Activated T-cell treated with anti-CD3 and anti-CD28 coated beads, Interleukin-2, amount 50 U/mL, for 24 hours (primary cell): Measurements from ENCODE around the gene CPT1B.
A peak's percentile ranks its signal among the peaks of the same experiment; 100 is the strongest.
"Not testable (repeated sequence)": the region's sequence is repeated elsewhere in the genome, so short reads cannot be mapped to it uniquely, and the experiment has no call there.

ENCODE experiments used
- DNase-seq: peaks from one replicate; pipeline ENCODE4 v3.0.0-alpha.2; 2020
- H3K27ac Mint-ChIP-seq: 2 replicates; pipeline ENCODE4 v1.8.0; 2020; ENCODE audit warnings: mild to moderate bottlenecking, mixed read lengths
- H3K27me3 Mint-ChIP-seq: 2 replicates; pipeline ENCODE4 v1.8.0; 2020; ENCODE audit warnings: mixed read lengths
- H3K36me3 Mint-ChIP-seq: 2 replicates; pipeline ENCODE4 v1.8.0; 2020; ENCODE audit warnings: low read depth, mixed read lengths
- H3K4me1 Mint-ChIP-seq: 2 replicates; pipeline ENCODE4 v1.8.0; 2020; ENCODE audit warnings: low read depth, mixed read lengths
- H3K4me3 Mint-ChIP-seq: 2 replicates; pipeline ENCODE4 v1.8.0; 2020; ENCODE audit warnings: mild to moderate bottlenecking, moderate library complexity, mixed read lengths
- H3K9me3 Mint-ChIP-seq: 2 replicates; pipeline ENCODE4 v1.8.0; 2020; ENCODE audit warnings: mixed read lengths

CPT1B gene

DNA sequence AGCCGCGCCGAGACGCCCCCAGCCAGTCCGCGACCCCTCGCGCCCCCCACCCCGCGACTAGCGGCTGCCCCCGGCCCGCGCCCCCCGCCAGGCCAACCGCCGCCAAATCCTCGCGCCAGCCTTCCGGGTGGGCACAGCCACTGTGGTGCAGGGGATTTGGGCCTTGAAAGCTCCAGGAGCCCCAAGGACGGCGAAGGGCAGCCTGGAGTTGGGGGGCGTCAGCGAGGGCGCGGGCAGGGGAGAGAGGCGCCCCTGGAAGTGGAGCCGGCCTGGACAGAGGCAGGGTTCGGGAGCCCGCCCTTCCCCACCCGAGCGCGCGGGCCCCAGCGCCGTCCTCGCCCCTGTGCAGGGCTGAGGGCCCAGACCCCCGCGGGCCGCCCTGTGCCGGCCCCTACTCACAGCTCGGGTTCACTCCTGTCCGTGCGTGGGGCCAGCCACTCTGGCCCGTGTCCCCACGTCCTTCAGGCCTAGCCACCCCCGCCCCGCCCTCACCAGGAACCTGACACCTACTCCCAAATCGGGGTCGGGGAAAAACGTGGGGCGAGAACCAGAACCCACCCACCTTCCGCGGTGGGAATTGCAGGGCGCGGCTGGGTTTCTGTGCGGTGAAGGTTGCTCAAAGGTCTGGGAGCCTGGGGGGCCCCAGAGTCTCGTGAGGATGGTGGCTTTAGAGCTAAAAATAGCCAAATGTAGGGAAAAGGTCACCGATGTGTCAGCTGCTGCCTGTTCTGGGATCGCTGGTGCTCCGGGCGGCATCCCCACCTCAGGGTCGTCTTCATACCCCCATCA is at the start of gene CPT1B:
Gene CPT1B (minus strand): TSS at position 441 of the 789 bp plus-strand sequence. CDS start 512 bp downstream, outside the sequence.
- no peaks in the 10 kb centered on the region for H3K27me3 Mint-ChIP-seq
- no peak within 1 kb of the TSS for H3K4me3 Mint-ChIP-seq
- H3K36me3 Mint-ChIP-seq = peaks cover 79% of the 10 kb centered on the region
- H3K9me3 Mint-ChIP-seq = no peaks in the 10 kb centered on the region
- no peak for DNase-seq
- peaks cover 22% of the 10 kb centered on the region for H3K4me1 Mint-ChIP-seq
- no peak within 1 kb of the TSS for H3K27ac Mint-ChIP-seq

DNA sequence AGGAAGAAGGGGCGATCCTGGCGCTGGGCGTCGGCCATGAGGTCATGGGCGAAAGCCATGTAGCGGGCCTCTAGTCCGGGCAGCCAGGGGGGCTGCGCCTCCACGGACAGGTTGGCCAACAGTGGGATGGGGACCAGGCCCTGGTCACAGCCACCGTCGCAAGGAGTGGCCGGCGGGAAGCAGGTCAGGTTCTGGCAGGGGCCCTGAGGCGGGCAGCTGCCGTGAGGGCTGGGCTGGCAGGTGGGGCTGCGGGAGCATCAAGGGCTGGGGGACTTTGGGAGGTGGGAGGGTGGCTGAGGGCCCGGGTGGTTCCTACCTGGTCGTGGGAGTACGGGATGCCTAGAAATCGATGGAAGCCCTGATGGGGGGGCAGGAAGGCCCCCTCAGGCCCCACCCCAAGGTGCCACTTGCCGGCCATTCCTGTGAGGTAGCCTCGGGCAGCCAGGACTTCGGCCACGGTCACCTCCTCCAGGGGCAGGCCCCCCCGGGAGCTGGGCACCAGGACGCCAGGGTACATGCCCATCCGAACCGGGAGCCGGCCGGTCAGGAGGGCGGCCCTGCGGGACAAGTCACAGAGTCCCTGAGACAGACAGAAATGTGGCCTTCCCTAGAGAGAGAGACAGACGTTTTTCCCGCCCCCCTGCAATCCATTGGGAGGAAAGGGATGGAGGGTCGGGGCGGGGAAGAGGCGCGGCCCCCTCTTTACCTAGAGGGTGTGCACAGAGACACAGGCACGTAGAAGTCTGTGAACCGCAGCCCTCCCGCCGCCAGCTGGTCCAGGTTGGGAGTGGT is 48.8 kb upstream of the CPT1B start:
- H3K4me3 Mint-ChIP-seq = peak overlapping the region; percentile 88
- H3K4me1 Mint-ChIP-seq = peaks cover 33% of the 10 kb centered on the region
- peak overlapping the region; percentile 83 for H3K27ac Mint-ChIP-seq
- no peaks in the 10 kb centered on the region for H3K27me3 Mint-ChIP-seq
- peaks cover 15% of the 10 kb centered on the region for H3K36me3 Mint-ChIP-seq
- H3K9me3 Mint-ChIP-seq = no peaks in the 10 kb centered on the region
- no peak for DNase-seq

DNA sequence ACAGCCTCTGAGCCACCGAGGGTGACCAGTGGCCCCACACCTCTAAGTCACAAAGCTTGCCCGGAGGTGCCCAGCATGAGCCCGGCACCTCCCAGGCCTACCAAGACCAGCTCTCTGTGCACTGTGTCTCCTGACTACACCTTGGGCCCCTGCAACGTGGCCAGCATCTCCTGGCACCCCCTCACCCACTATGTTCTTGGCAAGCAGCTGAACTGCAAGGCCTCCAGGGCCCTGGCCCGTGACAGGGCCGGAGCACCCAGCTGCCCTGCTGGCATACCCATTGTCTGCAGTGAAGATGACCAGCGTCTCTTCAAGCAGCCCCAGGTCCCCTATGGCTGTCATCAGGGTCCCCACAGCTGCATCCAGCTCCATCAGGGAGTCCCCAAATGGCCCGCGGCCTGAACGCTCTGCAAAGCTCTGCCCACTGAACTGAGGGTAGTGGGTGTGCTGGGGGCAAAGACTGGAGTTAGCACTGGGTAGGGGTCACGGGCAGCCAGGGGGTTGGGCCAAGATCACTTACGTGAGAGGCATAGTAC is 48.2 kb upstream of the CPT1B start:
- Mint-ChIP-seq H3K4me3 (peak overlapping the region; percentile 69), H3K27ac (peak overlapping the region; percentile 83), H3K9me3 (no peaks in the 10 kb centered on the region), H3K4me1 (peaks cover 40% of the 10 kb centered on the region), H3K36me3 (peaks cover 15% of the 10 kb centered on the region), H3K27me3 (no peaks in the 10 kb centered on the region)
- DNase-seq = no peak

DNA sequence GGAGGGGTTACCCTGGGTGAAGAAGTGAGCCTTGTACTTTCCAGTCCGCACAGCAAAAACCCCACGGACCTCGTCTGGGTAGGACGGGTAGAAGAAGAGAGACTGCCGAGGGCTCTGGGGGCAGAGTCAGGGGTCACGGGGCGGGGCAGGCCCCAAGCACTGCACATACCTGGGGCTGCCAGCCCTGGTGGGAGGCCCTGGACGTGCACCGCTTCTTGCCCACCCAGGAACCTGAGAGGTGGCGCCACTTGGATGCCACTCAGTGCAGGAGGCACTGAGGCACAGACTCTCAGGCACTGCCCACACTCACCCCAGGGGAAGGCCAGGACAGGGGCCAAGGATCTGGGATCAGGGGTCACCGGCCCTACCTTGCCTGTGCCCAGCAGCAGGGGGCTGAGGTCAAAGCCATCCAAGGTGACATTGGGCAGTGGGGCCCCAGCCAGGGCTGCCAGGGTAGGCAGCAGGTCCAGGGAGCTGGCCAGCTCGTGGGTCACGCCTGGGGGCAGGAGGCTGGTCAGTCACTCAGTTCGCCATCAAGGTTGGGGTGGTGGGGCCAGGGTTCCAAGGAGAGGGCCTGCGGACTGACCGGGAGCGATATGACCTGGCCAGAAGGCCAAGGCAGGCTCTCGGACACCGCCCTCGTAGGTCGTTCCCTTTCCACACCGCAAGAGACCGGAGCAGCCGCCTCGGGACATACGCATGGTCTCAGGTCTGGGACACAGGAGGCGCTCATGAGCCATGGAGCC is 47.5 kb upstream of the CPT1B start:
- Mint-ChIP-seq H3K9me3 (no peaks in the 10 kb centered on the region), H3K36me3 (peaks cover 15% of the 10 kb centered on the region), H3K4me1 (peaks cover 46% of the 10 kb centered on the region), H3K27ac (peak overlapping the region; percentile 83), H3K4me3 (no peak overlapping the region), H3K27me3 (no peaks in the 10 kb centered on the region)
- DNase-seq = no peak

DNA sequence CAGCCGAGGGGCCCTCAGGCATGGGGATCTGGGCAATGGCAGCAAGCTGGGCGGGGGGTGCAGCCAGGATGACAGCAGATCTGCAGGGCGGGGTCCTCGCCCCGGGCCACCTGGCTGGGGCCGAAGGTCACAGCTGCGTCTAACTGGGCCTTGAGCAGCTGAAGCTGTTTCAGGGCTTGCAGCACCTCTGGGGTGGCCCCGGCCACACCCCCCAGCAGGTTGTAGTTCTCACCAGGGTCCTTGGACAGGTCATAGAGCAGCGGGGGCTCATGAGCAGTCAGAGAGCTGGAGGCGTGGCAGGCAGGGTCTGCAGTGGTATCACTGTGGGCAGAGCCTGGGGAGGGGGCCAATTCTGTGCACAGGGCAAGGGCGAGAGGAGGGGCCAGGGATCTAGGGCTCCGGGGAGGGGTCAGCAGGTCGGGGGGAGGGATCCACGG is 46.9 kb upstream of the CPT1B start:
- Mint-ChIP-seq H3K27me3 (no peaks in the 10 kb centered on the region), H3K4me3 (no peak overlapping the region), H3K9me3 (no peaks in the 10 kb centered on the region), H3K4me1 (peaks cover 49% of the 10 kb centered on the region), H3K36me3 (peaks cover 15% of the 10 kb centered on the region), H3K27ac (peak overlapping the region; percentile 8)
- no peak for DNase-seq

DNA sequence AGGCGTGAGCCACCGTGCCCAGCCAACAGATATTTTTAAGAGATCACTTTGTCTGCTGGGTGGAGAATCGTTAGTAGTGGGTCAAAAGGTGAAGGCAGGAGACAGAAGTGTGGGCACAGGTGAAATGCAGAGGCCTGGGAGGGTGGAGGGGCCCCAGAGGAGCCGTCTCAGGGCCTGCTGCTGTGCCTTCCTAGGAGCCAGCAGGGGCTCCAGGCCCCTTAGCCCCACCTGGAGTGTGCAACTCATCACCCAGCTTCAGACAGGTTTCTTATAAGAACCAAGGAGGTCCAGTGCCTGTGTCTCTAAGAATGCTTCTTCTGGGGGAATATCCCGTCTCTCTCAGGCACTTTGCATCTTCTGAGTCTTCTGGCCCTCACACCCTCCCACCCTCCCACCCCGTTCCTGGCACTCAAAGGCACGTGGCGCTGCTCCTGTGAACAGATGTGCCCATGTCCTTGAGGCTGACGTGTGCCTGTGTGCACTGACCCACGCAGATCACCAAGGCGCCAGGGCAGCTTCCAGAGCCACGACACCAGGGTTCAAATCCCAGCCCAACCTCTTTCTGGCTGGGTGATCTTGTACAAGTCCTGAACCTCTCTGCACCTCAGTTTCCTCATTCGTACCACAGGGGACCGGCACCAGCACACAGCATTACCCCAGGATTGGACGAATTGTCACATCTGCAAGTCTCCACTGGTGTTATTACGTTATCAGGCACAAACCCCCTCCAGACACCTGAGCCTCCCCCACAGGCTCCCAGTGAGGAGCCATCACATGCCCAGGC is 46.3 kb upstream of the CPT1B start:
- peaks cover 51% of the 10 kb centered on the region for H3K4me1 Mint-ChIP-seq
- no peaks in the 10 kb centered on the region for H3K27me3 Mint-ChIP-seq
- no peak overlapping the region for H3K27ac Mint-ChIP-seq
- H3K36me3 Mint-ChIP-seq = peaks cover 15% of the 10 kb centered on the region
- no peak for DNase-seq
- H3K9me3 Mint-ChIP-seq = no peaks in the 10 kb centered on the region
- H3K4me3 Mint-ChIP-seq = no peak overlapping the region

DNA sequence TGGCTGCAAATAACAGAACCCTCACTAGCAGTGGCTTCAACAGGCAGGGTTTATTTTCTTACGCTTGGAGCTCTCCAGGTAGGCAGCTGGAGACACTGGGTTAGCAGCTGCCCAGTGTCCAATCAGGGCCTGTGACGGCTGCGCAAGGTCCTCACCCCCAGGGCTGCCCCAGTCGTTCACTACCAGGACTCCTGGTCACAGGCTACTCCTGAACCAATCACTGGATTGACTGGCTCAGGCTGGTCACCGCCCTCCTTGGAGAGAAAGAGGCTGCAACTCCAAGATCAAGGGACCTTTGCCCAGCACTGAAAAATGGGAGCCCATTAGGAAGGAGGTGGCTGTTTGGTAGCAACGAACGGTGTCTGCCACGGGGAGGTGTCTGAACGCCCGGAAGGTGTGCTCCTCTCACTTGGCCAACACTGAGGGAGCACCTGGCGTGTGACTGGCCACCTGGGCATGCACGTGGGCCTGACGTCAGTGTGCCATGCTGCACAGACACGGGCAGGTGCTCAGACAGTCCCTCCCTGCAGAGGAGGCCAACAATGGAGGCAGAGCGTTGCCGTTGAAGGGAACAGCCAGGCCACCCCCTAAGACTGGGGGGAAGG is 44.6 kb upstream of the CPT1B start:
- peaks cover 44% of the 10 kb centered on the region for H3K4me1 Mint-ChIP-seq
- H3K27me3 Mint-ChIP-seq = no peaks in the 10 kb centered on the region
- H3K4me3 Mint-ChIP-seq = no peak overlapping the region
- no peak for DNase-seq
- no peaks in the 10 kb centered on the region for H3K9me3 Mint-ChIP-seq
- H3K27ac Mint-ChIP-seq = peak overlapping the region; percentile 98
- peaks cover 15% of the 10 kb centered on the region for H3K36me3 Mint-ChIP-seq

DNA sequence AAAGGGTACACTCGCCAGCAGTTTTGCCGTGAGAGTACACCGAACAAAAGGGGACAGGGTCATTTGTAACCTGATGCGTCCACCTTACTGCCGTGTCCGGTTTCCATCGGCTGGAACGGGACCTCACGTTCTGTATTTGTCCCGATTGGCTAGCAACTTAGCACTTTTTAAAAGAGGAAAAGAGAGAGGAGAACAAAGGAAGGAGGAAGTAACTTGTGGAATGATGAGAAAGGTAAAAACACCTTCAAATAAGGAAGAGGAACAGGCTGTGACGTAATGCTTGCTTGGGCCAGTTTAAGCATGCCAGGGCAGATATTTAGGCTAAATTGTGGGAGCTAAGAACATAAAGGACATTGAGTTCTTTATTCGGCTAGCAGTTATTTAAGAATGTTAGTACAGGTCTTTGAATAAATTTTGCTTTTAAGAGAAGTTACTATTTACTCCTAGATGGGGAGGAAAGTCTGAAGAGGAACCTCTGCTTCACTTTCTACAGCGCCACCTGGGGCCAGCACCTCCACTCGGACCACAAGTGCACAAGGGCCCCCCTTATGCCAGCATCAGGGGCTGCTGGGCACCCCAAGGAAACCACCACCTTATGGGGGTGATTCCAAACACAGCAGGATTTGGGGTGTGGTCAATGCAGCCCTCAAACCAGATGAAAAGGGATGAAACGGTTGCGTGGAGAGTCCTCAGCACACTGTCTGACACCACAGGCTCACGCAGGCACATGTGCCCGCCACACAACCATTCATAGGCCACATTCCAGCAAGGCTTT is 43.9 kb upstream of the CPT1B start:
- Mint-ChIP-seq H3K36me3 (peaks cover 15% of the 10 kb centered on the region), H3K27ac (peak overlapping the region; percentile 98), H3K9me3 (no peaks in the 10 kb centered on the region), H3K27me3 (no peaks in the 10 kb centered on the region), H3K4me1 (peaks cover 44% of the 10 kb centered on the region), H3K4me3 (peak overlapping the region; percentile 74)
- peak; percentile 56 for DNase-seq

DNA sequence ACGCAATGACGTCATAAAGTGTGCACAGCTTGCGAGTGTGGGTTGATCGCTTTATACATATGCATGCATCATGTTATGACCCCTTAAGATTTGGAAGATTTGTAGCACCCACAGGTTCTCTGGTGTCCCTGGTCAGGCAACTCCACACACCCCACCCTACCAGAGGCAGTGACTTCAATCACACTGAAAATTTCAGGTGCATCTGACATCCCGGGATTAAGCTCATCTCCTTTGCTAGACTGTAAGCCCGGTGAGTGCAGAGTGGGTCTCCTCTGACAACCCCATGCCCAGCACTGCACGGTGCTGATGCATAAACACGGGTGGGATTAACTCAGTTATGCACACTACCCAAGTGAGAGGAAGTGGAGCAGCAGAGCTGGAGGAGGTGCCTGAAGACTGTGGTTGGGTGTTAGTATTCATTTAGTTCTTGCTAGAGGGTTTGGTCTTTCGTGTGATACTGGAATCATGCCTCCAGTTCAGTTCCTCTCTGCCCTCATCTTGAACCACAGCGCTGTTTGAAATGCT is 43.2 kb upstream of the CPT1B start:
- DNase-seq = peak; percentile 71
- H3K4me3 Mint-ChIP-seq = peak overlapping the region; percentile 74

DNA sequence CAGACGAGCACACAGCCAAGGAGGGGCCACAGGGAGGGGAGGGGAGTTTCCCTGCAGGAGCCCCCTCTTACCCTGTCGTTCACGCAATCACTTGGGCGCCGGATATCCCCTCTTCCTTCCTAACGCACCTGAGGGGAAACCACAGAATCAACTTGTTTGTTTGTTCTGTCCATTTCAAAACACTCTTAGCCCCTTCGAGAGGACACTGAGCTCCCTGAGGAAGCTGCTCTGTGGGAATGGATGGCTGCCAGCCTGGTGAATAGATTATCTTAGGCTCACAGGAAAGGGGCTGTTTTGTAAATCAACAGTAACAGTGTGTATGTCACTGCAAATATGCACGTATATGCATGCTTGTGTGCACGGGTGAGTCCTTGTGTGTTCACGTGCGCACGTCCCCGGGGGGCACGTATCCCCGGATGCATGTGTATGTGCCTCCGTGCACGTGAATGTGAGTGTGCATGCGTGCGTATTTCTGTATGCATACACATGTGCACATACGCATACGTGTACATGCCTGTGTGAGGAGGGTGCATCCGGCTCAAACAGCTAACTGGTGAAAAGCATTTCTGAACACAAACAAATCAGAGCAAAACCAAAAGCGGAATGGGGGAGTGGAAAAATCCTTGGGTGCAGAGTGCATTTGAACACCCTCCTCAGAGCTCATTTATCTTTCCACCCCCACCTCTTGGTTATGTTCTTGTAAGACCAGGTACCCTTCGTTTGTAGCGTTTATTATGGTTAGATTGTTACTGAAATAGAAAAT is 42.5 kb upstream of the CPT1B start:
- peak; percentile 72 for DNase-seq
- no peaks in the 10 kb centered on the region for H3K27me3 Mint-ChIP-seq
- peak overlapping the region; percentile 74 for H3K4me3 Mint-ChIP-seq
- H3K4me1 Mint-ChIP-seq = peaks cover 38% of the 10 kb centered on the region
- H3K9me3 Mint-ChIP-seq = no peaks in the 10 kb centered on the region
- H3K27ac Mint-ChIP-seq = peak overlapping the region; percentile 98
- H3K36me3 Mint-ChIP-seq = peaks cover 15% of the 10 kb centered on the region

More for the DNA sequence above, 43.2 kb upstream of the CPT1B start:
- Mint-ChIP-seq H3K27me3 (no peaks in the 10 kb centered on the region), H3K4me1 (peaks cover 40% of the 10 kb centered on the region), H3K9me3 (no peaks in the 10 kb centered on the region), H3K36me3 (peaks cover 15% of the 10 kb centered on the region), H3K27ac (peak overlapping the region; percentile 98)

DNA sequence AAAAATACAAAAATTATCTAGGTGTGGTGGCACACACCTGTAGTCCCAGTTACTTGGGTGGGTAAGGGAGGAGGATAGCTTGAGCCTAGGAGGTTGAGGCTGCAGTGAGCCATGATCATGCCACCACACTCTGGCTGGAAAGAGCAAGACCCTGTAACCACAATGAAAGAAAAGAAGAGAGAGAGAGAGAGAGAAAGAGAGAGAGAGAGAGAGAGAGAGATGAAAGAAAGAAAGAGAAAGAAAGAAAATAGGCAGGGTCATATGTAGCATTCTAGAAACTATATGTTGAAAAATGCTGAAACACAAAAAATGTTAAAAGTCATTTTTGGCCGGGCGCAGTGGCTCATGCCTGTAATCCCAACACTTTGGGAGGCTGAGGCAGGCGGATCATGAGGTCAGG is 36.1 kb upstream of the CPT1B start:
- H3K27me3 Mint-ChIP-seq = peaks cover 25% of the 10 kb centered on the region
- H3K4me1 Mint-ChIP-seq, H3K9me3 Mint-ChIP-seq, H3K4me3 Mint-ChIP-seq, H3K27ac Mint-ChIP-seq, H3K36me3 Mint-ChIP-seq, DNase-seq: not testable (repeated sequence)

DNA sequence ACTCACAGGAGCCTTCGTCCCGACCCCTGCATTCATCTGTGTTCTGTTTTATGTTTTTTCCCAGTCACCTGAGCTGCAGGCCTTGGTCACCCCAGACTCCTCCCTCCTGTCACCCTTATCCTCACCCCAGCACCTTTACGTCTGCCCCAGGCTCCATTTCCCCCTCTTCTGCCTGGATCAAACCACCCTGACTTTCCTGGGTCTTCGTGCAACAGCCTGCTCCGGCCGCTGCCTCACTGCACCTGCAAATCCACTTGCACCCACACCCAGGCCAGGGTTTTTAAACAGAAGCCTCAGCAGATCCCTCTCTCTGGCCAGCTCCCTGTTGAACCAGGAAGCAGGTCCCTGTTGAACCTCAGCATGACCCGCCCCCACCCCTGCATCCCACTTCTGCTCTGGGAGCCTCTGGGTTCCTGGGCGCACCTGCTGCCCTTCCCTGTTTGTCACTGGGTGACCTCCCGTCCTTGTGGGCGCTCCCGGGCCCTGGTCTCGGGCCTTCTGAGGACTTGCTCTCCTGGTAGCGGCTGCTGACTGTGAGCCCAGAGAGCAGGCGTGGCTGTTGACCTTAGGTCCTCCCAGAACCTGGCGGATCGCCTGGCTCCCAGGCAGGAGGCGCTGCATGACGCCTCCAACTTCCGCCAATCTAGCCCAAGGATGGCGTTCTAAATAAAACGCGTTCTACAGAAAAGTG is 35.2 kb upstream of the CPT1B start:
- no peaks in the 10 kb centered on the region for H3K9me3 Mint-ChIP-seq
- peaks cover 25% of the 10 kb centered on the region for H3K27me3 Mint-ChIP-seq
- no peak overlapping the region for H3K27ac Mint-ChIP-seq
- peaks cover 6% of the 10 kb centered on the region for H3K4me1 Mint-ChIP-seq
- H3K36me3 Mint-ChIP-seq = no peaks in the 10 kb centered on the region
- no peak overlapping the region for H3K4me3 Mint-ChIP-seq
- no peak for DNase-seq
